ENCODE data around the gene PGAP6. TPM values are rescaled to one million over a fixed set of nuclear protein-coding genes. Genes with fewer than 3 reads are reported as not detected.

Gene PGAP6
- total and polyA plus RNA-seq, 2 of the 13 experiments (the other 11 are each of a cell fraction or from before 2014, with no cell fraction given) = 52.7 to 136 TPM

DNA sequence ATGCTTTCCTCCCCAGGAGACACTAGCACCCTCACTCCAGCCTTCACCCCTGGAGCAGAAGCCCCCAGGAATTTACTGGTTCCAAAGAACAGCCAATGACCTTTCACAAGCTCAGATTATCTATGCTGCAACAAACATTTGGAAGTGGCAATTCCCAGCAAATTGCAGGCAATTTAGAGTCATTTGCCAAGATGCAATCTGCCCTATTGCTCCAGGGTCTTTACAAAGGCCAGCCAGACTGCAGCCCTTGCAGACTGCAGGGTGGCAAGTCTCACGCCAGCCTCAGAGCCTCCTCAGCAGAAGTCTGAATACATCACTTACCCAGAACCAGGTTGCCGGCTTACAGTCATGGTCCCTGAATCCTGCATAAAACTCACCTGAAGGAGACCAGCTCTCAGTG is 51.0 kb downstream of the PGAP6 start:
- Histone ChIP-seq H3K4me1 (ENCODE audit: insufficient read depth, low read length) (peaks cover 60% of the 10 kb centered on the region), H4K20me1 (ENCODE audit: insufficient read depth, low read length) (peaks cover 38% of the 10 kb centered on the region), H3K9me3 (ENCODE audit: low read length) (no peaks in the 10 kb centered on the region), H3K4me2 (ENCODE audit: low read depth, low read length) (no peak overlapping the region), H3K4me3 (replicated peaks in 1 of 3; ENCODE audit: insufficient read depth in 1 of 3, low read depth in 2 of 3, low read length in 3 of 3) (no peak overlapping the region), H3K9ac (ENCODE audit: insufficient read depth, low read depth, low read length) (no peak overlapping the region), H3K27me3 (ENCODE audit: control insufficient read depth in 1 of 2, insufficient read depth in 2 of 2, low read length in 2 of 2) (no peaks in the 10 kb centered on the region), H3K36me3 (replicated peaks in 1 of 2; ENCODE audit: control insufficient read depth in 1 of 2, insufficient read depth in 2 of 2, low read length in 2 of 2) (0 out of 5 replicates have a peak, but pooled peaks cover 0 to under 1% of the 10 kb centered on the region in 2 experiments), H2AFZ (ENCODE audit: low read length) (no peak overlapping the region), H3K79me2 (ENCODE audit: insufficient read depth, low read length) (peaks cover 78% of the 10 kb centered on the region), H3K27ac (ENCODE audit: extremely low read length, insufficient read depth, low read length) (peak overlapping the region; percentile 43)
- TF ChIP-seq, protein P1, sequence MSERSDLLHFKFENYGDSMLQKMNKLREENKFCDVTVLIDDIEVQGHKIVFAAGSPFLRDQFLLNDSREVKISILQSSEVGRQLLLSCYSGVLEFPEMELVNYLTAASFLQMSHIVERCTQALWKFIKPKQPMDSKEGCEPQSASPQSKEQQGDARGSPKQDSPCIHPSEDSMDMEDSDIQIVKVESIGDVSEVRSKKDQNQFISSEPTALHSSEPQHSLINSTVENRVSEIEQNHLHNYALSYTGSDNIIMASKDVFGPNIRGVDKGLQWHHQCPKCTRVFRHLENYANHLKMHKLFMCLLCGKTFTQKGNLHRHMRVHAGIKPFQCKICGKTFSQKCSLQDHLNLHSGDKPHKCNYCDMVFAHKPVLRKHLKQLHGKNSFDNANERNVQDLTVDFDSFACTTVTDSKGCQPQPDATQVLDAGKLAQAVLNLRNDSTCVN (CRISPR knock-in tag; IDR thresholded peaks at IDR 0.05; ENCODE audit: borderline replicate concordance) = no peak
- CTCF ChIA-PET (ENCODE audit: low intra/inter-chr PET ratio, low total read pairs) = no interaction called here
- no TSS peak for BruUV-seq (replicated peaks)
- intact Hi-C loops (cut with micrococcal nuclease; ENCODE audit: unreplicated experiment) = no loop called here
- WGBS (ENCODE audit: low lambda C conversion rate) = 90% methylated on average over 2 of the region's 2 CpGs
- FAIRE-seq (no peak), DNase-seq (ENCODE audit: low spot score) (no peak), ATAC-seq (no peak)
- in situ Hi-C loops (cut with HindIII; ENCODE audit: extremely low pct_ligation_motif_present, low pct_unique_long_range_greater_than_20kb) = no loop called here
- POLR2A ChIA-PET = no interaction called here

- DNase-seq (ENCODE audit: low spot score) = no peak
- CTCF ChIA-PET (ENCODE audit: low intra/inter-chr PET ratio, low total read pairs) = no interaction called here
Observed at GRCh38 chr16:325375-326145, 56.2 kb downstream of the PGAP6 start.

More at GRCh38 chr16:325375-326145, 56.2 kb downstream of the PGAP6 start:
- Histone ChIP-seq H3K9ac (ENCODE audit: insufficient read depth, low read depth, low read length) (no peak overlapping the region), H3K4me3 (replicated peaks in 1 of 3; ENCODE audit: insufficient read depth in 1 of 3, low read depth in 2 of 3, low read length in 3 of 3) (no peak overlapping the region), H4K20me1 (ENCODE audit: insufficient read depth, low read length) (peaks cover 31% of the 10 kb centered on the region; the same call in 1 of the 2 replicates), H3K36me3 (replicated peaks in 1 of 2; ENCODE audit: control insufficient read depth in 1 of 2, insufficient read depth in 2 of 2, low read length in 2 of 2) (peaks cover 5 to 23% of the 10 kb centered on the region in 2 experiments; a peak in 3 of 5 replicates), H3K27me3 (ENCODE audit: control insufficient read depth in 1 of 2, insufficient read depth in 2 of 2, low read length in 2 of 2) (no peaks in the 10 kb centered on the region), H3K79me2 (ENCODE audit: insufficient read depth, low read length) (peaks cover 66% of the 10 kb centered on the region), H2AFZ (ENCODE audit: low read length) (no peak overlapping the region), H3K4me2 (ENCODE audit: low read depth, low read length) (no peak overlapping the region), H3K4me1 (ENCODE audit: insufficient read depth, low read length) (peaks cover 13% of the 10 kb centered on the region), H3K9me3 (ENCODE audit: low read length) (no peaks in the 10 kb centered on the region), H3K27ac (ENCODE audit: extremely low read length, insufficient read depth, low read length) (no peak overlapping the region)
- FAIRE-seq (no peak), ATAC-seq (no peak)
- WGBS (ENCODE audit: low lambda C conversion rate) = 95% methylated on average over 21 of the region's 28 CpGs
- intact Hi-C loops (cut with micrococcal nuclease; ENCODE audit: unreplicated experiment) = no loop called here
- no TSS peak for BruUV-seq (replicated peaks)
- TF ChIP-seq ZNF773 (CRISPR knock-in tag; IDR thresholded peaks at IDR 0.05; ENCODE audit: borderline replicate concordance) (no peak), ZNF441 (CRISPR knock-in tag; IDR thresholded peaks at IDR 0.05; ENCODE audit: borderline replicate concordance) (no peak)
- POLR2A ChIA-PET = no interaction called here
- in situ Hi-C loops (cut with HindIII; ENCODE audit: extremely low pct_ligation_motif_present, low pct_unique_long_range_greater_than_20kb) = no loop called here
